ENCODE data around the gene KIRREL3.

The KIRREL3 gene

GRCh38 chr11:126870021-126870420 is 130.5 kb downstream of the KIRREL3 start:
- DNase-seq (ENCODE audit: low spot score) = peak; percentile 29

DNA sequence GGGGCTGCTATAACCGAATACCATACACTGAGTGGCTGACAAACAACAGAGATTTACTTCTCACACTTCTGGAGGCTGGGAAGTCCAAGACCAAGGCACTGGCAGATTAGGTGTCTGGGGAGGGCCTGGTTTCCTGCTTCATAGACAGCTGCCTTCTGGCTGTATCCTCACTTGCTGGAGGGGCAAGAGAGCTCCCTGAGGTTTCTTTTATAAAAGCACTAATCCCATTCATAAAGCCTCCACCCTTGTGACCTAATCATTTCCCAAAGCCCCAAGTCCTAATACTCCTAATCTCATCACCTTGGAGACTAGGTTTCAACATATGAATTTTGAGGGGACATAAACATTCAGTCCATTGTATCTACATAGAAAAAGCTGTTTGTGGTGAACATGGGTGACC is 131.8 kb downstream of the KIRREL3 start:
- no peak for DNase-seq (ENCODE audit: low spot score)

DNA sequence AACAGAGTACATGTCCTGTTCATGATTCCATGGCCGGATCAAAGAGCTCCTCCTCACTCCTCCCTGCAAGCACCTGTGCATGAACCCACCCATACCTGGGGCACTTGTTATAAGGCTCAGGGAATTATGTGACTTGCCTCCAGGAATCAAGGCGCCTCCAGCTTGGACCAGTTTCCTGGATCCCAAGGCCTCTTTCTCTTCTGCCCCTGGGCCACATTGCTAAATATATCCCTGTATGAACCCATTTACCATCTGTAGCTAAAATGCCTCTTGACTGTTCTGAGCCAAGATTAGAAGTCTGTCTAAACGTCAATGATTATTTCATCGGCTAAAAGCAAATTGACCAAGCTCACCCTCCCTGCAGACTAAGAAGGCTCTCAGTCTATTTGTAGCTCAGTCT is 135.6 kb downstream of the KIRREL3 start:
- no peak for DNase-seq (ENCODE audit: low spot score)

GRCh38 chr11:126863294-126863997 is 137.1 kb downstream of the KIRREL3 start:
- DNase-seq (ENCODE audit: low spot score) = no peak

- peak; percentile 68 for DNase-seq (ENCODE audit: low spot score)
These were observed 137.8 kb downstream of the KIRREL3 start for GRCh38 chr11:126862664-126863243.

DNA sequence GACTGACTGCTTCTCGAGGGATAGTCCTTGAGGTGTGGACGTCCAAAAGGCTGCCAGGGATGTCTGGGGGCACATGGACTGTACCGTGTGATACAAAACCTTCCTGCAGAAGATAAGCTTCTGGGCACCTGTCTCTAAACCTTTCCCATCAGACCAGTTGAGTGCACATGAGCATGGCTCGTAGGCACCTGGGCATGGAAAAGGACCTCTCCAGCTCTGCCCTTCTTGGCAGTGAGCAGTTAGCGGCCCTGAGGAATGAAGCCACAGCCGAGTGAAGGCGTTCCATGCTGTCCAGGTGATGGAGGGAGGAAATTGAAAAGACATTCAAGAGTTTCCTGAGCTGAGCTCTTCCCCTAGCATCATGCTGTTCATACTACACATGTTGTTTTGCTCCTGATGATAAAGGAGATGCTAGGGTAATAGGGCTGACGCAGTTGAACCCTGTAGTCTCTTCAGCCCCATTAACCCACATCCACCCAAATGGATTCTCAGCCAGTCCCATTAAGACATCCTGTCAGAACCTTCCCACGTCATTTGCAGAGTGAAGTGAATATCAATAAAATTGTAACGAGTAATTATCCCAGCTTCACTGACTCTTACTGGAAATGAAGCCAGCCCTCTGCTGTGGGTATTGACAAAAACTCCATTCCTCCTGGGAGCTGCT is 138.6 kb downstream of the KIRREL3 start:
- no peak for DNase-seq (ENCODE audit: low spot score)

- DNase-seq (ENCODE audit: low spot score) = no peak
These were observed 142.4 kb downstream of the KIRREL3 start for GRCh38 chr11:126857860-126858808.

- no peak for DNase-seq (ENCODE audit: low spot score)
These were observed 145.0 kb downstream of the KIRREL3 start for GRCh38 chr11:126855536-126855935.

- peak; percentile 84 for DNase-seq (ENCODE audit: low spot score)
These were observed 146.8 kb downstream of the KIRREL3 start for GRCh38 chr11:126853732-126854131.

- DNase-seq (ENCODE audit: low spot score) = no peak
These were observed 155.8 kb downstream of the KIRREL3 start for GRCh38 chr11:126844789-126845188.

DNA sequence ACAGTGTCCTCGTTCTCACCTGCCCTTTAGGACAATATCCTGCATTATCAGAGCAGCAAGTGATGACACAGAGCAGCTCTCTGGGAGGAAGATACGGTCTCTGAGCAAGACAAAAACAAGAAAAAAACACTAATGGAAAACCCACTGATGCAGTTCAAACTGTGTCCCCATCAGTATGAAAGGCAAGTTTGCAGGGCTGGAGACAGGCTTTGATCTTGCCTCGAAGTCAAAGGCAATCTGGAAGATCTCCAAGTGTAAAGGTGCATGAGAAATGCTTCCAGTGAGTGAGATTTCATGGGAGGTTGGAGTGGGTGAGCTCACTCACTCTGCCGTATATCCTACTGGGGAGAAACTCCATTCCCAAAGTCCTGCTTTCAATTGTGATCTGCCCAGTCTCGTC is 157.5 kb downstream of the KIRREL3 start:
- peak; percentile 93 for DNase-seq (ENCODE audit: low spot score)

DNA sequence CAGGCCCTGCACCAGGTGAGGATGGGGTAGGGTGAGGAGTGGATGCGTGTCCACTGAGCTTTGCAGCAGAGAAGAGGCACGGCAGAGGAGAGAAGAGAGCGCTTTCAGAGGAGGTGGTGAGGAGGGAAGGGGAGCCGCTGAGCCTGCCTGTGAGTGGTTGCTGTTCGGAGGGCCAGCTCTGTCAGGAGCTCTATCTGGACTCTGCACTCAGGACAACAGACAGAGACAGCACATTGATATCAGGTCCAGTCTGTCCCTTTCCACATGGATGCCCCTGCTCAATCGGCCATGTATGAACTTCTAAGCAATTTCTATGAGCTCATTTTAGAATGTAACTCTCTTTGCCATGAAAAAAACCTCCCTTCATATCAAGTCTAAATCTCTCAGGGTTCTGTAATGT is 158.6 kb downstream of the KIRREL3 start:
- DNase-seq (ENCODE audit: low spot score) = peak; percentile 79

- no peak for DNase-seq (ENCODE audit: low spot score)
These were observed 159.6 kb downstream of the KIRREL3 start for GRCh38 chr11:126840975-126841374.

GRCh38 chr11:126840201-126840886 is 160.2 kb downstream of the KIRREL3 start:
- DNase-seq (ENCODE audit: low spot score) = peak; percentile 39

- DNase-seq (ENCODE audit: low spot score) = no peak
These were observed 161.1 kb downstream of the KIRREL3 start for GRCh38 chr11:126839496-126839895.

- no peak for DNase-seq (ENCODE audit: low spot score)
These were observed 161.8 kb downstream of the KIRREL3 start for GRCh38 chr11:126838779-126839178.

DNA sequence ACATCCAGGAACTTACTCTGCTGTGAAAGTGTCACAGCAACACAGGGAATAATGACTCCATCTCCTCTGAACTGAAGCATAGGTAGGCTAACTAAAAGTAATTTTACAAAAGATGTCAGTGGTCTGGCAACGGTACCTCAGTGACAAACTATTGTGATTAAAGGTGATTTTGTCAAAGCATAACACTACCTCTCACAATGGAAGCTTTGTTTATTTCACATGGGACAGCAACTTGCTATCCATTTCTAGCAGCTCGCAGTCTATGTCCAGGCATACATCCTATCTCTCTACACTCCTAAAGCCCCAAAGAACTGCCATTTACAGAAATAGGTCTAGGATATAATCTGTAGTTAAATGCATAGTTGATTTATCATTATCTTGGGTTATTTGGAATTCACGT is 163.0 kb downstream of the KIRREL3 start:
- DNase-seq (ENCODE audit: low spot score) = no peak

- no peak for DNase-seq (ENCODE audit: low spot score)
These were observed 166.0 kb downstream of the KIRREL3 start for GRCh38 chr11:126834573-126834972.

DNA sequence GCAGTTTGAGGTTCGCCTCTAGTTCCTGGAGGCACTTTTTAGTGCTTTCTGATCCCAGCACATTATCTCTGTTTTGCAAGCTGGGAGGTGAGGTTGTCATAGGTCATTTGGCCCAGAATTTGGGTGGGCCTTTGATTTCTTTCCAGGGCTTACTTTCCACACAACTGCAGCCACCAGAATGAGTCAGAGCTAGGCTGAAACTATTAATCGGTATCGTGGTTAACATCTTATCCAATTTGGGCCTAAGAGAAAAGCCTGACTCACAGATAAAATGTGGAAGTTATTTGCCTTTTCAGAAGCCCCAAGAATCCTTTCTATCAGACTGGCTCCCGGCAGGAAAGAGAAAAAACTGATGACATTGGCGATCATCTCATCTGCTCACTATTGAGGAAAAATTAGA is 166.4 kb downstream of the KIRREL3 start:
- DNase-seq (ENCODE audit: low spot score) = peak; percentile 82

- DNase-seq (ENCODE audit: low spot score) = no peak
These were observed 167.5 kb downstream of the KIRREL3 start for GRCh38 chr11:126833065-126833464.

GRCh38 chr11:126832387-126832786 is 168.2 kb downstream of the KIRREL3 start:
- no peak for DNase-seq (ENCODE audit: low spot score)

Measured in kidney tubule cell (primary cell).